Dermis lymphatic vessel endothelial cell (primary cell): ENCODE results near the gene CSAG3. TPM values are rescaled to one million over a fixed set of nuclear protein-coding genes. Genes with fewer than 3 reads are reported as not detected.

Experiments
- total RNA-seq: library from RNA; depleted of rRNA; stranded (reverse); fragments of >200 nt; gene quantifications from 2 replicates; pipeline ENCODE4 v1.2.1, GENCODE V29; 2014

The CSAG3 gene
- not detected in 2 replicates for total RNA-seq

GRCh38 chrX:152758918-152759317 lies at the start of gene CSAG3:
Gene CSAG3, plus strand, starts transcription at chrX:152759218.

GRCh38 chrX:152713815-152714787 lies 44.9 kb upstream of the CSAG3 start, which contains the start of gene MAGEA2B:
Gene MAGEA2B, plus strand, starts transcription at chrX:152714628. Its CDS starts 2,479 bp downstream, at chrX:152717107.

GRCh38 chrX:152733261-152733975 lies 25.6 kb upstream of the CSAG3 start, which contains the start of the genes CSAG1 and MAGEA12:
Gene CSAG1, minus strand, starts transcription at chrX:152733721. Its CDS starts 1,261 bp downstream, at chrX:152732460.
Gene MAGEA12, plus strand, starts transcription at chrX:152733757. Its CDS starts 2,405 bp downstream, at chrX:152736162.

GRCh38 chrX:152753686-152754650 lies 5.0 kb upstream of the CSAG3 start, which contains the start of gene MAGEA2:
Gene MAGEA2, minus strand, starts transcription at chrX:152753842. Its CDS starts 2,479 bp downstream, at chrX:152751363.

GRCh38 chrX:152769549-152770289 lies 10.7 kb downstream of the CSAG3 start, which contains the start of gene MAGEA6:
Gene MAGEA6, minus strand, starts transcription at chrX:152769689. Its CDS starts 2,039 bp downstream, at chrX:152767650.

Other genes starting within 250 kb of the CSAG3 start
- under 0.01 TPM in 1 of 2 replicates, not detected in the other for gene GABRQ, start 121.3 kb upstream of the CSAG3 start, total RNA-seq
- gene MAGEA3, start 60.4 kb upstream of the CSAG3 start, total RNA-seq: not detected in 2 replicates
- not detected in 2 replicates for gene CSAG2, start 49.9 kb upstream of the CSAG3 start, total RNA-seq
- gene MAGEA2B, start 44.6 kb upstream of the CSAG3 start, total RNA-seq: not detected in 2 replicates
- gene CSAG1, start 25.5 kb upstream of the CSAG3 start, total RNA-seq: not detected in 2 replicates
- gene MAGEA12, start 25.5 kb upstream of the CSAG3 start, total RNA-seq: not detected in 2 replicates
- not detected in 2 replicates for gene MAGEA2, start 5.4 kb upstream of the CSAG3 start, total RNA-seq
- not detected in 2 replicates for gene MAGEA6, start 10.5 kb downstream of the CSAG3 start, total RNA-seq
- 14.5 and 16.6 TPM in 2 replicates for gene CETN2, start 71.5 kb downstream of the CSAG3 start, total RNA-seq
- 9.6 and 10.3 TPM in 2 replicates for gene NSDHL, start 71.8 kb downstream of the CSAG3 start, total RNA-seq
- 6.9 and 7.7 TPM in 2 replicates for gene ZNF185, start 138.8 kb downstream of the CSAG3 start, total RNA-seq
- not detected in 2 replicates for gene PNMA5, start 234.9 kb downstream of the CSAG3 start, total RNA-seq